ENCODE results near the gene UPF3B.
"Not testable (repeated sequence)": the region's sequence is repeated elsewhere in the genome, so short reads cannot be mapped to it uniquely, and the experiment has no call there.

Gene UPF3B

GRCh38 chrX:119817130-119817690, 35.6 kb downstream of the UPF3B start:
- H3K9ac ChIP-seq (ENCODE audit: low read length) = no peak overlapping the region
- H3K36me3 ChIP-seq (ENCODE audit: insufficient read depth, low read length) = no peaks in the 10 kb centered on the region
- no peak overlapping the region for H3K4me2 ChIP-seq (ENCODE audit: low read length)
- H2AFZ ChIP-seq (ENCODE audit: low read length) = no peak overlapping the region
- no peaks in the 10 kb centered on the region for H4K20me1 ChIP-seq (ENCODE audit: insufficient read depth, low read length)
- H3K27ac ChIP-seq (ENCODE audit: low read depth, low read length, poor library complexity, severe bottlenecking) = no peak overlapping the region
- TF ChIP-seq EZH2 (IDR thresholded peaks at IDR 0.05; ENCODE audit: borderline replicate concordance, low read length) (no peak), CTCF (IDR thresholded peaks at IDR 0.05; ENCODE audit: low read length) (no peak)
- H3K9me2 ChIP-seq (ENCODE audit: low read depth, low read length) = no peaks in the 10 kb centered on the region
- no peaks in the 10 kb centered on the region for H3K27me3 ChIP-seq (ENCODE audit: insufficient read depth, low read length)
- no peaks in the 10 kb centered on the region for H3K9me3 ChIP-seq (ENCODE audit: low read length)
- no peak overlapping the region for H3K4me3 ChIP-seq (ENCODE audit: low read depth, low read length, poor library complexity, severe bottlenecking)
- no peaks in the 10 kb centered on the region for H3F3A ChIP-seq (ENCODE audit: insufficient read depth, low read length)
- no peaks in the 10 kb centered on the region for H3K4me1 ChIP-seq (ENCODE audit: insufficient read depth, low read length, severe bottlenecking)
- no peaks in the 10 kb centered on the region for H3K79me2 ChIP-seq (ENCODE audit: insufficient read depth, low read length)

GRCh38 chrX:119816300-119816699, 36.5 kb downstream of the UPF3B start:
- Histone ChIP-seq H2AFZ (ENCODE audit: low read length) (no peak overlapping the region), H3K79me2 (ENCODE audit: insufficient read depth, low read length) (no peaks in the 10 kb centered on the region), H3K4me2 (ENCODE audit: low read length) (no peak overlapping the region), H3K9me3 (ENCODE audit: low read length) (no peaks in the 10 kb centered on the region), H3K27ac (ENCODE audit: low read depth, low read length, poor library complexity, severe bottlenecking) (no peak overlapping the region), H3K36me3 (ENCODE audit: insufficient read depth, low read length) (no peaks in the 10 kb centered on the region), H4K20me1 (ENCODE audit: insufficient read depth, low read length) (no peaks in the 10 kb centered on the region), H3K9ac (ENCODE audit: low read length) (no peak overlapping the region), H3K9me2 (ENCODE audit: low read depth, low read length) (no peaks in the 10 kb centered on the region), H3K4me3 (ENCODE audit: low read depth, low read length, poor library complexity, severe bottlenecking) (no peak overlapping the region), H3K27me3 (ENCODE audit: insufficient read depth, low read length) (no peaks in the 10 kb centered on the region), H3K4me1 (ENCODE audit: insufficient read depth, low read length, severe bottlenecking) (no peaks in the 10 kb centered on the region), H3F3A (ENCODE audit: insufficient read depth, low read length) (no peaks in the 10 kb centered on the region)
- TF ChIP-seq EZH2 (IDR thresholded peaks at IDR 0.05; ENCODE audit: borderline replicate concordance, low read length) (no peak), CTCF (IDR thresholded peaks at IDR 0.05; ENCODE audit: low read length) (no peak)

GRCh38 chrX:119809185-119809666, 43.5 kb downstream of the UPF3B start:
- Histone ChIP-seq H3K27ac (ENCODE audit: low read depth, low read length, poor library complexity, severe bottlenecking) (no peak overlapping the region), H3K9me3 (ENCODE audit: low read length) (no peaks in the 10 kb centered on the region), H3K4me3 (ENCODE audit: low read depth, low read length, poor library complexity, severe bottlenecking) (no peak overlapping the region), H3K79me2 (ENCODE audit: insufficient read depth, low read length) (no peaks in the 10 kb centered on the region), H2AFZ (ENCODE audit: low read length) (no peak overlapping the region), H3K4me1 (ENCODE audit: insufficient read depth, low read length, severe bottlenecking) (no peaks in the 10 kb centered on the region), H4K20me1 (ENCODE audit: insufficient read depth, low read length) (no peaks in the 10 kb centered on the region), H3K36me3 (ENCODE audit: insufficient read depth, low read length) (no peaks in the 10 kb centered on the region), H3F3A (ENCODE audit: insufficient read depth, low read length) (no peaks in the 10 kb centered on the region), H3K4me2 (ENCODE audit: low read length) (no peak overlapping the region), H3K27me3 (ENCODE audit: insufficient read depth, low read length) (no peaks in the 10 kb centered on the region), H3K9me2 (ENCODE audit: low read depth, low read length) (no peaks in the 10 kb centered on the region), H3K9ac (ENCODE audit: low read length) (no peak overlapping the region)
- TF ChIP-seq CTCF (IDR thresholded peaks at IDR 0.05; ENCODE audit: low read length) = no peak
- no peak for TF ChIP-seq EZH2 (IDR thresholded peaks at IDR 0.05; ENCODE audit: borderline replicate concordance, low read length)

DNA sequence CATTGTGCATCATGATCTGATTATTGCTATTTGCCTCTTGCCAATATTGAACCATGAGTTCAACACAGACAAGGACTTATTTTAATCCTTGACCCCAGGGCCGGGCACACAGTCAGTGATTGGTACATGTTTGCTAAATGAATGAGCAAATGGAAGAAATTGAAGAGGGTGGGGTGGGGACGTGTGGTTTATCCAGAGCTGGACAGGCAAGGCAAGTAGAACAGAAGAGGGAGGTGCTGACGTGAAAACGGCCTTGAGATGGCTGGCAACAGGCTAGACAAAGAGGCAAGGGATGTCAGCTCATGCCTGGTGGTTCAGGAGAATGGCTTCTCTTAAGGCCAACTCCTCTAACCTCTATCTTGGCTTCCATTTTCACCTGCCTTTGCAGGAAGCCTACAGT, 44.3 kb downstream of the UPF3B start:
- not testable (repeated sequence) for H3F3A ChIP-seq (ENCODE audit: insufficient read depth, low read length); H4K20me1 ChIP-seq (ENCODE audit: insufficient read depth, low read length); H3K9me2 ChIP-seq (ENCODE audit: low read depth, low read length); H3K4me1 ChIP-seq (ENCODE audit: insufficient read depth, low read length, severe bottlenecking); H3K79me2 ChIP-seq (ENCODE audit: insufficient read depth, low read length); H2AFZ ChIP-seq (ENCODE audit: low read length); H3K9me3 ChIP-seq (ENCODE audit: low read length); H3K27ac ChIP-seq (ENCODE audit: low read depth, low read length, poor library complexity, severe bottlenecking); H3K4me2 ChIP-seq (ENCODE audit: low read length); H3K4me3 ChIP-seq (ENCODE audit: low read depth, low read length, poor library complexity, severe bottlenecking); H3K27me3 ChIP-seq (ENCODE audit: insufficient read depth, low read length); H3K9ac ChIP-seq (ENCODE audit: low read length); H3K36me3 ChIP-seq (ENCODE audit: insufficient read depth, low read length)
